ENCODE measurements around the gene CHRDL2.

GRCh38 chr11:74723511-74723910, 7.7 kb downstream of the CHRDL2 start:
- TF ChIP-seq CTCF (IDR thresholded peaks at IDR 0.05; ENCODE audit: low read length) (no peak), EZH2 (IDR thresholded peaks at IDR 0.05; ENCODE audit: borderline replicate concordance, low read length) (no peak)

Data from OCI-LY1 (cell line).